IPS-18a (cell line): ENCODE data around the gene PRKN.

ENCODE experiments used
- H3K27ac ChIP-seq: one replicate; pipeline ENCODE4 v1.5.1; 2013; ENCODE audit warnings: low read length
- H3K27me3 ChIP-seq: one replicate; pipeline ENCODE4 v1.6.1; 2013; ENCODE audit warnings: mild to moderate bottlenecking, low read length; ENCODE audit not compliant: control insufficient read depth, insufficient read depth
- H3K36me3 ChIP-seq: one replicate; pipeline ENCODE4 v1.6.1; 2013; ENCODE audit warnings: low read depth, low read length; ENCODE audit not compliant: control insufficient read depth
- H3K4me1 ChIP-seq: one replicate; pipeline ENCODE4 v1.6.1; 2013; ENCODE audit warnings: low read depth, low read length; ENCODE audit not compliant: control insufficient read depth
- H3K4me3 ChIP-seq: one replicate; pipeline ENCODE4 v1.5.1; 2013; ENCODE audit warnings: low read length
- H3K9ac ChIP-seq: one replicate; pipeline ENCODE4 v1.6.1; 2013; ENCODE audit warnings: mild to moderate bottlenecking, low read length, moderate library complexity
- H3K9me3 ChIP-seq: one replicate; pipeline ENCODE4 v1.6.1; 2013; ENCODE audit warnings: low read depth, low read length; ENCODE audit not compliant: control insufficient read depth

Gene PRKN

GRCh38 chr6:161365633-161366032 lies 1361.9 kb downstream of the PRKN start:
- Histone ChIP-seq H3K4me1 (no peaks in the 10 kb centered on the region), H3K9ac (no peak overlapping the region), H3K4me3 (no peak overlapping the region), H3K27me3 (no peaks in the 10 kb centered on the region), H3K9me3 (no peaks in the 10 kb centered on the region), H3K36me3 (no peaks in the 10 kb centered on the region), H3K27ac (no peak overlapping the region)

GRCh38 chr6:161363286-161363685 lies 1364.3 kb downstream of the PRKN start:
- H3K4me3 ChIP-seq = no peak overlapping the region
- H3K9ac ChIP-seq = no peak overlapping the region
- H3K27ac ChIP-seq = no peak overlapping the region
- H3K36me3 ChIP-seq = no peaks in the 10 kb centered on the region
- no peaks in the 10 kb centered on the region for H3K9me3 ChIP-seq
- H3K4me1 ChIP-seq = no peaks in the 10 kb centered on the region
- no peaks in the 10 kb centered on the region for H3K27me3 ChIP-seq

- H3K36me3 ChIP-seq = no peaks in the 10 kb centered on the region
- H3K9me3 ChIP-seq = no peaks in the 10 kb centered on the region
- no peak overlapping the region for H3K4me3 ChIP-seq
- H3K27ac ChIP-seq = no peak overlapping the region
- no peaks in the 10 kb centered on the region for H3K27me3 ChIP-seq
- H3K9ac ChIP-seq = no peak overlapping the region
- H3K4me1 ChIP-seq = no peaks in the 10 kb centered on the region
These were observed 1365.3 kb downstream of the PRKN start for GRCh38 chr6:161362266-161362665.

DNA sequence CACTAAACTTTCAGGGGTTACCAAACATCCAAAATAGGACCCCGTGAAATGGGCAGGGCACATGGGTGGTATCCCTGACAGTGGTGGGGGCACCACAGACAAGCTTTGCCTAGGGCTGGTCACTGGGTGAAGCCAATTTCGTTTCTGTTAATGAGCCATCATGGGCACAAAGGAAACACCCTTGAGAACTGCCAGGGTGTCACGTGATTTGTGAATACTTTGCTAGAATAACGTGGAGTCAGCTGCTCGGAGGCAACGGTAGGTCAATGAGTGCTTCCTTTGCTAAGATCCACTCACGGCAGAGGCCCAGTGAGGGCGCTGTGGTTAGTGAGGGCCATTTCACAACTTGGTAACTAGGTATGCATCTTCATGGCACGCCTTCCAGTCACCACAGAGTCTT lies 1366.0 kb downstream of the PRKN start:
- Histone ChIP-seq H3K4me3 (no peak overlapping the region), H3K27ac (no peak overlapping the region), H3K36me3 (no peaks in the 10 kb centered on the region), H3K9me3 (no peaks in the 10 kb centered on the region), H3K27me3 (no peaks in the 10 kb centered on the region), H3K4me1 (no peaks in the 10 kb centered on the region), H3K9ac (no peak overlapping the region)

DNA sequence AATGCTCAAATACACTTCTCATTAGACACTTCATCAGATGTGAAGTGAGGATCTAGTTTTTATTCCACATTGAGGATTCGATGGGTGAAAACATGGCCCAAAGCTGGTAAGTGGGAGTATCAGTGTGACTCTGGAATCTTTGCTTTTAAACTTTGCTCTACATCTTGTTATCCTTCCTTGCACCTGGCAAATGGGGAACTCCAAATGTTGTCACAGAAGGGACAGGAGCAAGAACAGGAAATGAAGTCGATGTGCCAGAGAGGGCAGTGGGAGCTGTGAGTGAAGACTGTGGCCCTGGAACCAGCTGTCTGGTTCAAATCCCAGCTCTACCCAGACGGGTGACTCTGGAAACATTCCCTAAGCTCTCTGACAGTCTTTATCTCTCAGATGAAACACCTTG lies 1367.0 kb downstream of the PRKN start:
- H3K9ac ChIP-seq = no peak overlapping the region
- H3K27me3 ChIP-seq = no peaks in the 10 kb centered on the region
- H3K4me3 ChIP-seq = no peak overlapping the region
- no peaks in the 10 kb centered on the region for H3K4me1 ChIP-seq
- H3K36me3 ChIP-seq = no peaks in the 10 kb centered on the region
- no peaks in the 10 kb centered on the region for H3K9me3 ChIP-seq
- no peak overlapping the region for H3K27ac ChIP-seq

DNA sequence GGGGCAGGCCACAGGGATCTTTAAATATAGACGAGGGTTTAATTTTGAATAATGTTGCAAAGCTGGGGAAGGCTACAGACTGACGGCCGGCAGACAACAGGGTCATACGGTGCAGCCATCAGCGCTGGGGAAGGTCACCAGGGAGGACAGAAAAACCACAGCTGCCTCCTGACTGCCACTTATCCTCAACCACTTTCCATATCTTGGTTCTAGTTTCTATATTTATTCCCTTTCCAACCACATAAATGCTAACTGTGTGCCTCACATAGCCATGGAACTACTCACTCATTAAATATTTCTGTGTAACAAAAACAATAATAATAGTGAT lies 1368.0 kb downstream of the PRKN start:
- H3K9ac ChIP-seq = no peak overlapping the region
- H3K4me1 ChIP-seq = no peaks in the 10 kb centered on the region
- H3K4me3 ChIP-seq = no peak overlapping the region

GRCh38 chr6:161356167-161356854 lies 1371.3 kb downstream of the PRKN start:
- H3K36me3 ChIP-seq = no peaks in the 10 kb centered on the region
- H3K27me3 ChIP-seq = no peaks in the 10 kb centered on the region
- no peak overlapping the region for H3K27ac ChIP-seq
- H3K4me1 ChIP-seq = peaks cover 4% of the 10 kb centered on the region
- H3K4me3 ChIP-seq = no peak overlapping the region
- no peaks in the 10 kb centered on the region for H3K9me3 ChIP-seq
- H3K9ac ChIP-seq = no peak overlapping the region

More for the DNA sequence above, 1368.0 kb downstream of the PRKN start:
- Histone ChIP-seq H3K36me3 (no peaks in the 10 kb centered on the region), H3K27me3 (no peaks in the 10 kb centered on the region), H3K27ac (no peak overlapping the region), H3K9me3 (no peaks in the 10 kb centered on the region)

DNA sequence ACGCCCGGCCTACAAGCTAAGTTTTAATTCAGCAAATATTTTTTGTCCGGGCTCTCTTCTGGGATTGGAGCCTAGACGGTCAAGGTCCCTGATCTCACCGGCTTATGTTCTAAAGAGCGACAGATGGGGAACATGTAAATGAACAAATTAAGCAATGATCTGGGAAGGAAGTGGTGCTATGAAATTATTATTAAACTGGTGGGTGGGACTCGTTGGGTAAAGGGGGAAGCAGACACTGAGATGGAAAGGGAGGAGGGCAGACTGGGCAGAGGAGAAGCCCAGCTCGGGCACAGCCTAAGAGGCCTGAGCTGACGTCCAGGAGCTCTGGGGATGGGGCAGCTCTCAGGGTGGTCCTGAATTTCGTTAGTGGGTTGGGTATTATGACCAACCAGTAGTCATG lies 1371.9 kb downstream of the PRKN start:
- H3K27me3 ChIP-seq = no peaks in the 10 kb centered on the region
- H3K9me3 ChIP-seq = no peaks in the 10 kb centered on the region
- peaks cover 4% of the 10 kb centered on the region for H3K4me1 ChIP-seq
- no peak overlapping the region for H3K9ac ChIP-seq
- no peak overlapping the region for H3K4me3 ChIP-seq
- no peak overlapping the region for H3K27ac ChIP-seq
- H3K36me3 ChIP-seq = no peaks in the 10 kb centered on the region

DNA sequence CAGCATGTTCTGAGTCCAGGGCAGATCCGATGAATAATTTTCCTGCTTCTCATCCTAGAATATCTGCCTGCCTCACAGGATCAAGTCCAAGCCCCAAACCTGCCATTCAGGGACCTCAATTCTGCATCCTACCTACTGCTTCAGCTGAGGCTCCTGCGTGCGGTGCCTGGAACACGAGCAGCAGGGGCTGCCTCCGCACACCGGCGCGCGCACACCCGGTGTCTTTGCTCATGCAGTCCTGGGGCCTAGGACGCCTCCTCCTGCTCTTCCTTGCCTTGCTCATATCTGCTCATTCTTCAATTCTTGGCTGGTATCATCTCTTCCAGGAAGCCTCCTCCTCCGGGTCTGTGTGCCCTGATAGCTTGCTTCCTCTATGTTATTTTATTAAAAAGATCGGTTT lies 1372.6 kb downstream of the PRKN start:
- no peak overlapping the region for H3K27ac ChIP-seq
- no peaks in the 10 kb centered on the region for H3K27me3 ChIP-seq
- no peak overlapping the region for H3K4me3 ChIP-seq
- no peak overlapping the region for H3K9ac ChIP-seq
- peaks cover 4% of the 10 kb centered on the region for H3K4me1 ChIP-seq
- H3K9me3 ChIP-seq = no peaks in the 10 kb centered on the region
- H3K36me3 ChIP-seq = no peaks in the 10 kb centered on the region

GRCh38 chr6:161354276-161354840 lies 1373.2 kb downstream of the PRKN start:
- no peak overlapping the region for H3K27ac ChIP-seq

DNA sequence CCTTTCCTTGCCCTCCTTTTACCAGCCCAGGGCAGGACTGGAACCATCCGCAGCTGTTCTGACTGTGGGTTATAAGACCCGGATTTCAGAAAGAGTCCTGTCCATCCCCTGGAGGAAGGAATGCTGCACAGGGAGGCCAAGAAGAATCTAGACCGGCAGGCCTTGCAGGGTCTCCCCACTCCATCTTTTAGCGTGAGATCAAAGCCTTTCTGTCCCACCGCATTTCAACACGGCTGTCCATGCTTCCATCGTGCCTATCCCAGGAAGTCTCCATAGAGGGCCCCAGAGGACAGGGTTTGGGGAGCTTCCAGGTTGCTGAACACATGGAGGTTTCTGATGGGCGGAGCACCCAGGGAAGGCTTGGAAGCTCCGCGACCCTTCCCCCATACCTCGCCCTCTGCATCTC lies 1374.4 kb downstream of the PRKN start:
- H3K9ac ChIP-seq = no peak overlapping the region
- H3K27ac ChIP-seq = no peak overlapping the region
- peaks cover 4% of the 10 kb centered on the region for H3K4me1 ChIP-seq
- H3K27me3 ChIP-seq = no peaks in the 10 kb centered on the region
- H3K36me3 ChIP-seq = no peaks in the 10 kb centered on the region
- no peaks in the 10 kb centered on the region for H3K9me3 ChIP-seq
- H3K4me3 ChIP-seq = no peak overlapping the region

More at GRCh38 chr6:161354276-161354840, 1373.2 kb downstream of the PRKN start:
- no peak overlapping the region for H3K4me3 ChIP-seq
- H3K27me3 ChIP-seq = no peaks in the 10 kb centered on the region
- H3K9ac ChIP-seq = no peak overlapping the region
- no peaks in the 10 kb centered on the region for H3K36me3 ChIP-seq
- no peaks in the 10 kb centered on the region for H3K9me3 ChIP-seq
- H3K4me1 ChIP-seq = peaks cover 4% of the 10 kb centered on the region

DNA sequence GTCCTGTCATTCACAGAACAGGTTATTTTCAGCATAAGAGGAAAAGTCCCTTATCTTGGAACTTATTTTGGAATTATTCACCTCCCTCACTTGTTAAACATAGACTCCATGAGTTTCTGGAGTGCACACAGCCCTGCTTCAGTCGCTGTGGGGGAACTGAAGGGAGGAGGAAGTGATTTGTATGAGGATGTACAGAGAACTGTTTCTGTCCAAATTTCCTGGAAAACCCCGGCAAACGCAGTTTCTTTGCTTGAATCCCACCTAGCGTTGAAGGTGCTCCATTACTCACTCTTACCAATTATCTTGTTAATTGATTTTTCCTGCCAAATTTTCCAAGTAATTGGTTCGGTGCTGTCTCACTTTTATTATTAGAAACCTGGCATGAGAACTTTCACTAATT lies 1375.7 kb downstream of the PRKN start:
- Histone ChIP-seq H3K4me1 (peaks cover 4% of the 10 kb centered on the region), H3K4me3 (no peak overlapping the region), H3K27ac (no peak overlapping the region), H3K36me3 (no peaks in the 10 kb centered on the region), H3K9me3 (no peaks in the 10 kb centered on the region), H3K27me3 (no peaks in the 10 kb centered on the region), H3K9ac (no peak overlapping the region)
